Measurements from ENCODE around the gene SLC7A8. TPM values are rescaled to one million over a fixed set of nuclear protein-coding genes. Genes with fewer than 3 reads are reported as not detected.

The SLC7A8 gene
- total RNA-seq, 3 donors from 2014 or later (not counting 1 experiment from before 2014, with no cell fraction given), result 0.42 to 1.2 (median 1.0) TPM

DNA sequence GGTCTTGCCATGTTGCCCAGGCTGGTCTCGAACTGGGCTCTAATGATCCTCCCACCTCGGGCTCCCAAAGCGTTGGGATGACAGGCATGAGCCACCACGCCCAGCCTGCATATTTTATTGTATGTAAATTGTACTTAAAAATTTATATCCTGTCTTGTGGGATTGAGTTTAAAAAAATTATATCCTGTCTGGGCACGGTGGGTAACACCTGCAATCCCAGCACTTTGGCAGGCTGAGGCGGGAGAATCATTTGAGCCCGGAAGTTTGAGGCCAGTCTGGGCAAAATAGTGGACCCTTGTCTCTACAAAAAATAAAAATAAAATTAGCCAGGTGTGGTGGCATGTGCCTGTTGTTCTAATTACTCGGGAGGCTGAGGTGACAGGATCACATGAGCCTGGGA is 50.5 kb downstream of the SLC7A8 start:
- Histone ChIP-seq H3K9me3 (ENCODE audit: control insufficient read depth, insufficient read depth, low read length) (no peaks in the 10 kb centered on the region), H3K36me3 (ENCODE audit: control insufficient read depth, insufficient read depth, low read length) (no peaks in the 10 kb centered on the region), H3K27ac (ENCODE audit: low read length) (no peak overlapping the region), H3K27me3 (ENCODE audit: control insufficient read depth, insufficient read depth, low read length) (no peaks in the 10 kb centered on the region), H3K4me3 (ENCODE audit: low read length) (no peak overlapping the region), H3K4me1 (ENCODE audit: control insufficient read depth, insufficient read depth, low read length) (no peaks in the 10 kb centered on the region)
- no peaks in the 10 kb centered on the region for H3K36me3 Mint-ChIP-seq
- H3K27me3 Mint-ChIP-seq (ENCODE audit: low read depth in 2 of 2), result peaks cover 11 to 16% of the 10 kb centered on the region in 2 donors
- H3K9me3 Mint-ChIP-seq, result no peaks in the 10 kb centered on the region
- no peak for ATAC-seq
- TF ChIP-seq, protein P1, sequence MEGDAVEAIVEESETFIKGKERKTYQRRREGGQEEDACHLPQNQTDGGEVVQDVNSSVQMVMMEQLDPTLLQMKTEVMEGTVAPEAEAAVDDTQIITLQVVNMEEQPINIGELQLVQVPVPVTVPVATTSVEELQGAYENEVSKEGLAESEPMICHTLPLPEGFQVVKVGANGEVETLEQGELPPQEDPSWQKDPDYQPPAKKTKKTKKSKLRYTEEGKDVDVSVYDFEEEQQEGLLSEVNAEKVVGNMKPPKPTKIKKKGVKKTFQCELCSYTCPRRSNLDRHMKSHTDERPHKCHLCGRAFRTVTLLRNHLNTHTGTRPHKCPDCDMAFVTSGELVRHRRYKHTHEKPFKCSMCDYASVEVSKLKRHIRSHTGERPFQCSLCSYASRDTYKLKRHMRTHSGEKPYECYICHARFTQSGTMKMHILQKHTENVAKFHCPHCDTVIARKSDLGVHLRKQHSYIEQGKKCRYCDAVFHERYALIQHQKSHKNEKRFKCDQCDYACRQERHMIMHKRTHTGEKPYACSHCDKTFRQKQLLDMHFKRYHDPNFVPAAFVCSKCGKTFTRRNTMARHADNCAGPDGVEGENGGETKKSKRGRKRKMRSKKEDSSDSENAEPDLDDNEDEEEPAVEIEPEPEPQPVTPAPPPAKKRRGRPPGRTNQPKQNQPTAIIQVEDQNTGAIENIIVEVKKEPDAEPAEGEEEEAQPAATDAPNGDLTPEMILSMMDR (IDR thresholded peaks at IDR 0.05), result no peak
- intact Hi-C loops (cut with micrococcal nuclease), result no loop called here
- H3K27ac Mint-ChIP-seq, result no peak overlapping the region
- 56% methylated on average over 8 of the region's 8 CpGs for WGBS (ENCODE audit: insufficient coverage)
- no peak for DNase-seq
- no peaks in the 10 kb centered on the region for H3K4me1 Mint-ChIP-seq
- no peak overlapping the region for H3K4me3 Mint-ChIP-seq

DNA sequence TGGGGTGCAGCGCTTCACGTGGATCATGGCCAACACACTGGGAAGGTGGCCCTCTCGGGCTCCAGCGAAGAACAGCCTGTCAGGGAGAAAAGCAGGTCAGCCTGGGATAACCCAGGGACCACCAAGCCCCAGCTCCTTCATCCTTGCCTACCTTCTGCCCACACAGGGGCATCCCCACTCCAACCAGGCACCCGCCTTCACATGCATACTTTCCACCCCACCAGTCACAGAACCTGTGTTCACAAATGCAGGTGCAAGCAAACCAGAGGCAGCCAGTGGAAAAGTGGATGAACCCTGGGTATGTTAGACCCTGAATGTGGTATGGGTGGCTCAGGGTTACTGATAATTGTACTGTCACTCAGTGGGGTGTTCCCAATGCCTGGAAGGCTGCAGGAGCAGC is 52.0 kb downstream of the SLC7A8 start:
- WGBS (ENCODE audit: insufficient coverage), result 85% methylated on average over 5 of the region's 5 CpGs
- DNase-seq (no peak), ATAC-seq (no peak)
- H3K27ac Mint-ChIP-seq, result no peak overlapping the region
- TF ChIP-seq, protein P1 (IDR thresholded peaks at IDR 0.05), result no peak
- H3K9me3 Mint-ChIP-seq, result no peaks in the 10 kb centered on the region
- H3K27me3 ChIP-seq (ENCODE audit: control insufficient read depth, insufficient read depth, low read length), result no peaks in the 10 kb centered on the region
- H3K4me1 Mint-ChIP-seq, result no peaks in the 10 kb centered on the region
- H3K36me3 ChIP-seq (ENCODE audit: control insufficient read depth, insufficient read depth, low read length), result no peaks in the 10 kb centered on the region
- H3K4me1 ChIP-seq (ENCODE audit: control insufficient read depth, insufficient read depth, low read length), result no peaks in the 10 kb centered on the region
- H3K4me3 ChIP-seq (ENCODE audit: low read length), result no peak overlapping the region
- no peaks in the 10 kb centered on the region for H3K9me3 ChIP-seq (ENCODE audit: control insufficient read depth, insufficient read depth, low read length)
- H3K27me3 Mint-ChIP-seq (ENCODE audit: low read depth in 2 of 2), result peaks cover 11 to 16% of the 10 kb centered on the region in 2 donors
- intact Hi-C loops (cut with micrococcal nuclease), result no loop called here
- H3K4me3 Mint-ChIP-seq, result no peak overlapping the region
- H3K36me3 Mint-ChIP-seq, result no peaks in the 10 kb centered on the region
- H3K27ac ChIP-seq (ENCODE audit: low read length), result no peak overlapping the region

DNA sequence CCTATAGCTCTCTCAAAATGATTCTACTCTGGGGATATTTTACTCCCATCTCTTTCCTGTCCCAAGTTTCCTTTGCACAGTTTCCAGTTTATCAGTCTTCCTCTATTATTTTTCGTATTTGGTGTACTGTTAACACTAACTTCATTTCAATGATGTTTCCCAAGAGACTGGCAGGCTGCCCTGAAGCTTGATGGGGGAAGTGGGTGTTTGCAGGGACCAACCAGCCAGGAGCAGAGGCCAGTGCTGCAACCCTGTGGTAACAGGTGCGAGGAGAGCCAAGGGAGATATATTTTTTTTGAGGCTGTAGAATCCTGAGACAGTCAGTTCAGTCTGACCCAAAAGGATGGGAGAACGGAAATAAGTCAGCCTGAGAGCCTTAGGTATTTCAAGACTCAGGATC is 52.6 kb downstream of the SLC7A8 start:
- Mint-ChIP-seq H3K27me3 (ENCODE audit: low read depth in 2 of 2) (peaks cover 11 to 16% of the 10 kb centered on the region in 2 donors), H3K36me3 (no peaks in the 10 kb centered on the region), H3K4me1 (no peaks in the 10 kb centered on the region), H3K9me3 (no peaks in the 10 kb centered on the region), H3K4me3 (no peak overlapping the region), H3K27ac (no peak overlapping the region)
- ATAC-seq (no peak), DNase-seq (no peak)
- no peaks in the 10 kb centered on the region for H3K4me1 ChIP-seq (ENCODE audit: control insufficient read depth, insufficient read depth, low read length)
- H3K4me3 ChIP-seq (ENCODE audit: low read length), result no peak overlapping the region
- TF ChIP-seq, protein P1 (IDR thresholded peaks at IDR 0.05), result no peak
- no peaks in the 10 kb centered on the region for H3K36me3 ChIP-seq (ENCODE audit: control insufficient read depth, insufficient read depth, low read length)
- intact Hi-C loops (cut with micrococcal nuclease), result no loop called here
- no peaks in the 10 kb centered on the region for H3K9me3 ChIP-seq (ENCODE audit: control insufficient read depth, insufficient read depth, low read length)
- no peak overlapping the region for H3K27ac ChIP-seq (ENCODE audit: low read length)
- no peaks in the 10 kb centered on the region for H3K27me3 ChIP-seq (ENCODE audit: control insufficient read depth, insufficient read depth, low read length)
- WGBS (ENCODE audit: insufficient coverage), result 50% methylated on average over 2 of the region's 3 CpGs

DNA sequence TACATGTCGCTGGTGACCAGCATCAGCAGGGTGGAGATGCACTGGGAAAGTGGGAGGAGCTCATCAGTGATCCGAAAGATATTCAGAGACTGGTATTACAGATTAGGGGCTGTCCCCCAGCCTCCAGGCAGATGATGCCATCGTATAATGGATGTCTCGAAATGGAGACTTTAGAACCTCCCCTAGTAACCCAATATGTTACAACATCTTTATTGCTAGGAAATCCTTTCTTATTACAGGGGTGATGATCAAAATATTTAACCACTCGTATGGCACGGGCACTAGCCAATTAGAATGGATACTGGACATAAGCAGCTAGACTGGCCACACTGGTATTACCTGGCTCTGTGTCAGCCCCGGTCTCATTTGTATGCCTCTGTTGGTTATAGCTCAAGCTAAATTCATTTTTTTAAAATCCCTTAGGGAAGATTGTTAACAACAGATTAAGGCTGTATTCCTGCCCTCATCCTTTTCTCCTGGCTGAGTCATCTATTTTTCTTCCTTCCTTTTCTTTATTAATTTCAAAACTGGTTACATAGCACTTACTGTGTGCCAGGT is 53.6 kb downstream of the SLC7A8 start:
- ATAC-seq (no peak), DNase-seq (no peak)
- no peaks in the 10 kb centered on the region for H3K9me3 Mint-ChIP-seq
- no peaks in the 10 kb centered on the region for H3K36me3 ChIP-seq (ENCODE audit: control insufficient read depth, insufficient read depth, low read length)
- no peak overlapping the region for H3K27ac ChIP-seq (ENCODE audit: low read length)
- H3K27me3 ChIP-seq (ENCODE audit: control insufficient read depth, insufficient read depth, low read length), result no peaks in the 10 kb centered on the region
- 83% methylated on average over 7 of the region's 7 CpGs for WGBS (ENCODE audit: insufficient coverage)
- H3K9me3 ChIP-seq (ENCODE audit: control insufficient read depth, insufficient read depth, low read length), result no peaks in the 10 kb centered on the region
- intact Hi-C loops (cut with micrococcal nuclease), result no loop called here
- no peaks in the 10 kb centered on the region for H3K4me1 Mint-ChIP-seq
- no peak overlapping the region for H3K4me3 ChIP-seq (ENCODE audit: low read length)
- H3K27ac Mint-ChIP-seq, result no peak overlapping the region
- H3K36me3 Mint-ChIP-seq, result no peaks in the 10 kb centered on the region
- no peak overlapping the region for H3K4me3 Mint-ChIP-seq
- peaks cover 11 to 16% of the 10 kb centered on the region in 2 donors for H3K27me3 Mint-ChIP-seq (ENCODE audit: low read depth in 2 of 2)
- no peaks in the 10 kb centered on the region for H3K4me1 ChIP-seq (ENCODE audit: control insufficient read depth, insufficient read depth, low read length)
- TF ChIP-seq, protein P1 (IDR thresholded peaks at IDR 0.05), result no peak

Measured in natural killer cell (primary cell).